T-helper 17 cell (primary cell): ENCODE measurements around the gene LHX8. TPM values are rescaled to one million over a fixed set of nuclear protein-coding genes. Genes with fewer than 3 reads are reported as not detected.

Experiments used
- ATAC-seq: fragments of 150-1000 bp; cut with Tn5 transposase; 2 replicates; pipeline ENCODE4 v1.10.0; 2021; ENCODE audit warnings: mild to moderate bottlenecking, moderate library complexity
- DNase-seq, 3 donors: peaks; one replicate each; pipeline versions ENCODE4 v3.0.0 to v3.0.0-alpha.2; 2020 to 2021
- H3K9me3 ChIP-seq: one replicate; pipeline ENCODE4 v1.7.0; 2013; ENCODE audit warnings: low read length, mild to moderate bottlenecking; ENCODE audit not compliant: control insufficient read depth, poor library complexity, severe bottlenecking
- H3K27ac Mint-ChIP-seq: one replicate; pipeline ENCODE4 v1.8.0; 2022; ENCODE audit warnings: mild to moderate bottlenecking, moderate library complexity, mixed read lengths
- H3K27me3 Mint-ChIP-seq: one replicate; pipeline ENCODE4 v1.8.0; 2022; ENCODE audit warnings: mixed read lengths
- H3K36me3 Mint-ChIP-seq: one replicate; pipeline ENCODE4 v1.8.0; 2022; ENCODE audit warnings: low read depth, mixed read lengths
- H3K4me1 Mint-ChIP-seq: one replicate; pipeline ENCODE4 v1.8.0; 2022; ENCODE audit warnings: mild to moderate bottlenecking, mixed read lengths
- H3K4me3 Mint-ChIP-seq: one replicate; pipeline ENCODE4 v1.8.0; 2022; ENCODE audit warnings: mild to moderate bottlenecking, moderate library complexity, mixed read lengths
- total RNA-seq, 4 donors: library from RNA in 2 of 4; stranded (reverse) in 2 of 4; gene quantifications; one replicate each; pipeline ENCODE4 v1.2.3 and lab custom pipeline; 2022 to 2026

The LHX8 gene
- total RNA-seq, 2 donors from 2014 or later: not detected

DNA sequence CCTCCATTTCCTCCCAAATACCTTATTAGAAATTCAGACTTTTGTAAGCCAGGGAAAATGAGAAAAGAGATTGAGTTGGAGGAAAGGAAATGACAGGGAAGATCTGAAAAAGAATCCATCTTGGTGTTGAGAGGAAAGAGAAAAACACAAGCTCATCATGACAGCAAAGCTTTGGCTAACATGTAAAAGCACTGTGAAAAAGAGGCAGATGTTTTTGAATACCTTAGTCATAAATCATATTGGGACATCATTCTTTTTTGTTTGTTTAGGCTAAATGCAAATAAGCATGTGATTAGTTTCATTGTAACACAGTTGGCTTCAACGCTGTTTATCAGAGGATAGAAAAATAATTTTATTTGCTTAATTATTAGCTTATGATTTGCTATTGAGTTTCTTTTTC, 64.6 kb downstream of the LHX8 start:
- no peak for DNase-seq
- Mint-ChIP-seq H3K36me3 (no peaks in the 10 kb centered on the region), H3K27ac (no peak overlapping the region), H3K4me3 (no peak overlapping the region), H3K4me1 (no peaks in the 10 kb centered on the region), H3K27me3 (no peaks in the 10 kb centered on the region)
- no peaks in the 10 kb centered on the region for H3K9me3 ChIP-seq
- no peak for ATAC-seq

DNA sequence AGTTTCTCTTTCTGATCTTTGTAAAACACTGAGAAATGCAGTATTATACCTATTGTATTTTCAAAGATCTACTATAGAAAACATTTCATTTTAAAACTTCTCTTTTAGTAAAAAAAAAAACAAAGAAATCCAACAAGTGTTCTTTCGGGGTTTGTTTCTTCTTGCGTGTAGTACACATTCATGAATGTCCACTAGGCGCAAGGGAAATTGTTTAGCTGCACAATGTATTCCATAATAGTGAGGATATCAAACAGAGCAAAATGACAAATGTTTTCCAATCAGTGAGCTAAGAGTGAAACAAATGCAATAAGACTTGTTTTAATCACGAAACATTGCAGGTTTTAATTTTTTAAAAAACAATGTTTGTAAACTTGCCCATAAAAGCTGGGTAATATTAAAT, 68.6 kb downstream of the LHX8 start:
- no peak overlapping the region for H3K27ac Mint-ChIP-seq
- no peaks in the 10 kb centered on the region for H3K36me3 Mint-ChIP-seq
- no peaks in the 10 kb centered on the region for H3K9me3 ChIP-seq
- H3K4me3 Mint-ChIP-seq: no peak overlapping the region
- H3K27me3 Mint-ChIP-seq: no peaks in the 10 kb centered on the region
- no peaks in the 10 kb centered on the region for H3K4me1 Mint-ChIP-seq
- DNase-seq (no peak), ATAC-seq (no peak)

DNA sequence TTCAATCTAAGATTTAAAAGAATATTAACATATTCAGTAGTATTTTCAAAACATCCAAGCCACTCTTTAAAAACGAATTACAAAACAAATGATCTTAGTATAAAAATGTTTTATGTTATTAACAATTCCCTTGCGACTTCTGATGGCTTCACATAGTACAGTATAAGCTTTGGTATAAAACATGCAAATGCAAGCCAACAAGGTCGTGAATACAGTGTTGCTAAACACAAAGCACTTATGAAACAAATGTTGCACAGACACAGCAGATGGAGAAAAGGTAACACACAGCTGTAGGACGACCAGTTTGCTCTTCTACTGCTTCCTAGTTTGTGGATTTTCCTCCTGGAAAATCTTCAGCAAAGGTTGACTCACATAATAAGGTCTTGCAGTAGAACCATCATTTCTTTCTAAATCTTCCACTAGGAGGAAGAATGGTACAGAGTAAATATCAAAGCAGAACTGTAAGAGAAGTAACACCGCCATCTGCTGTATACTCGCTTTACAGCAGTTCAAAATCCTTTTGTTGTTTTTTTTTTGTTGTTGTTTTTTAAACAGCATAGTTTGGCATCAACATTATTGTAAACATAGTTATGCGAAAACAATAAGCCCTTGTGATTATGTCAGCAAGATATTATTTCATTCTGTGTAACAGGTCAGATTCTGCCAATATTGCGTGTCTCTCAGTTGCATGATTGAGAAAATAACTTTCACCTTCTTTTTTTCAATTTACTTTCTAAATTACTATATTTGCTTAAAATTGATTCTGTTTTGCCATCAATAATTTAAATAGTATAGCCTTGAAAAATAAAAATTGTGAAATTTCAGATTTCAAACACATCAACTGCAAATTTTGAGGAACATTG, 69.5 kb downstream of the LHX8 start:
- Mint-ChIP-seq H3K27ac (no peak overlapping the region), H3K4me3 (no peak overlapping the region)

DNA sequence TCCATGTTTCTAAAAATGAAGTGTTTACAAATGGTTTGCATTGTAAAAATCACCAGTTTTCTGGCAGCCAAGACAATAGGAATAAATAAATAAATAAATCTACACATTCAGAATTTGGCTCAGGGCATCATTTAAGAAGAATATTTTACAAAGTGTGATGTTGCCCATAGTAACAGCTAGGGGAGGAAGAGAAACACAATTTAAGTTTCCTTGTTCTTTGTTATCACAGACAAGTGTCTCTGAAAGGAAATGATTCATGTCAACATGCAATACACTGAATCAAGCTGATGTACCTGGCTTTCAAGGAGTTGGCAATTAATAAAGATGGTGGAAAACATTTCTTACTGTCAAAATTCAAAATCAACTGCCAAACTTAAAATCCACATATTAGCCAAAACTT, 74.7 kb downstream of the LHX8 start:
- no peaks in the 10 kb centered on the region for H3K36me3 Mint-ChIP-seq
- peaks cover under 1% of the 10 kb centered on the region for H3K9me3 ChIP-seq
- no peaks in the 10 kb centered on the region for H3K27me3 Mint-ChIP-seq
- no peak for DNase-seq
- ATAC-seq: no peak
- H3K4me1 Mint-ChIP-seq: no peaks in the 10 kb centered on the region
- H3K4me3 Mint-ChIP-seq: no peak overlapping the region
- H3K27ac Mint-ChIP-seq: no peak overlapping the region

More for the DNA sequence above, 69.5 kb downstream of the LHX8 start:
- H3K4me1 Mint-ChIP-seq: no peaks in the 10 kb centered on the region
- DNase-seq: no peak
- H3K9me3 ChIP-seq: no peaks in the 10 kb centered on the region
- H3K36me3 Mint-ChIP-seq: no peaks in the 10 kb centered on the region
- H3K27me3 Mint-ChIP-seq: no peaks in the 10 kb centered on the region
- ATAC-seq: no peak
